Activated CD4-positive, alpha-beta T cell treated with anti-CD3 and anti-CD28 coated beads, Interleukin-2, amount 50 U/mL, for 24 hours (primary cell): ENCODE data around the gene TTYH2.
"Not testable (repeated sequence)": the region's sequence is repeated elsewhere in the genome, so short reads cannot be mapped to it uniquely, and the experiment has no call there.

Source experiments
- DNase-seq, 2 donors: peaks; one replicate each; pipeline ENCODE4 v3.0.0-alpha.2; 2020; ENCODE audit warnings: low read depth in 1 of 2, low spot score in 1 of 2

Gene TTYH2, protein sequence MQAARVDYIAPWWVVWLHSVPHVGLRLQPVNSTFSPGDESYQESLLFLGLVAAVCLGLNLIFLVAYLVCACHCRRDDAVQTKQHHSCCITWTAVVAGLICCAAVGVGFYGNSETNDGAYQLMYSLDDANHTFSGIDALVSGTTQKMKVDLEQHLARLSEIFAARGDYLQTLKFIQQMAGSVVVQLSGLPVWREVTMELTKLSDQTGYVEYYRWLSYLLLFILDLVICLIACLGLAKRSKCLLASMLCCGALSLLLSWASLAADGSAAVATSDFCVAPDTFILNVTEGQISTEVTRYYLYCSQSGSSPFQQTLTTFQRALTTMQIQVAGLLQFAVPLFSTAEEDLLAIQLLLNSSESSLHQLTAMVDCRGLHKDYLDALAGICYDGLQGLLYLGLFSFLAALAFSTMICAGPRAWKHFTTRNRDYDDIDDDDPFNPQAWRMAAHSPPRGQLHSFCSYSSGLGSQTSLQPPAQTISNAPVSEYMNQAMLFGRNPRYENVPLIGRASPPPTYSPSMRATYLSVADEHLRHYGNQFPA

DNA sequence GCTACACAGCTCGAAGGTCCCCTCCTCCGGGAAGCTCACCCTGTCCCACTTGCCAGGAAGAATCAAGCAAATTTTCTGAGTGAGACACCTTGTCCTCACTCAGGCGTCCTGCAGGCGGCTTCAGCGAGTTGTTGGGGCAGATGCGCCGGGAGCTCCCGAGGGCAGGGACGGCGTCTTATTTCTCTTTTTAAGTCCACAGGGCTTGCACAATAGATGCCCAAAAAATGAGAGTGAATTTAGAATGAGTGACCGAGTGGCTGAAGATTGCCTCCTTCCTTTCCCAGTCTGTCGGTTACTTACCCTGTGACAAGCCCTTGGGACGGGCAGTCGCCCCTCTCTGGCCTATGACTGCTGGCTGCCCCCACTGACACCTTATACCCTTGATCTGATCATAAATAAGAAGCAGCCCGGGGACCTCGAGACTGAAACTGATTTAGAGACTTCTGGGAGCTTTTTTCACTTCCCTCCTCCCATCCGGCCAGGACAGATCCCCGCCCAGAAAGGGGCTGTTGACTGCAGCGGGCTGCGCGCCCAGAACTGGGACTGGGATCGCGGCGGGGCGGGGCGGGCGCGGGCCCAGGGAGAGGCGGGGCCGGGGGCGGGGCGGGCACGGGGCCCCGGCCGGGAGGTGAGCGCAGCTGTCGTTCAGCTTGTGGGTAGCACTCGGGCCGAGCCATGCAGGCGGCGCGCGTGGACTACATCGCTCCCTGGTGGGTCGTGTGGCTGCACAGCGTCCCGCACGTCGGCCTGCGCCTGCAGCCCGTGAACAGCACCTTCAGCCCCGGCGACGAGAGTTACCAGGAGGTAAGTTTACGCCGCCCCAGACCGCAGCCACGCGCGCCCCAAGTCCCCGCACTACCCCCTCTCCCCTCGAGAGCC lies at the start of gene TTYH2:
Gene TTYH2, plus strand, starts transcription at position 659 of the 879 bp plus-strand sequence. Its CDS starts 17 bp downstream, at position 676.
- peak; percentile 43 to 58 for DNase-seq

DNA sequence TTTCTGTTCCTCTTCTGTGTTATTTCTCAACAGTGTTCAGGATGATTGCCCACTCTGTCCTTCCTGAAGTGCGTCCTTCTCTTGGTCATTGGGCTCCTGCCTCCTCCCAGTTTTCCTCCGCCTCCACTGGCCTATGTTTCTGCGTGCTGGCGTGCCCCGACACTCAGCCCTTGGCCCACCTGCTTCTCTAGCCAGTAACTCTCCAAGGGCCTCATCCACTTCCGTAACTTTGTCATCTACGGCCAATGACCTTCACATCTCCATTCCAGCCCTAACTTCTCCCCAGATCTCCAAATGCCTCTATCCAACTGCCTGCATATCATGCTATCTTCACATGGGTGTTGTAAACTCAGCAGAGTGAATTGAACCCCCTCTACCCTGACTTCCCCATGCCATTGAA lies 49.5 kb upstream of the TTYH2 start:
- no peak for DNase-seq

DNA sequence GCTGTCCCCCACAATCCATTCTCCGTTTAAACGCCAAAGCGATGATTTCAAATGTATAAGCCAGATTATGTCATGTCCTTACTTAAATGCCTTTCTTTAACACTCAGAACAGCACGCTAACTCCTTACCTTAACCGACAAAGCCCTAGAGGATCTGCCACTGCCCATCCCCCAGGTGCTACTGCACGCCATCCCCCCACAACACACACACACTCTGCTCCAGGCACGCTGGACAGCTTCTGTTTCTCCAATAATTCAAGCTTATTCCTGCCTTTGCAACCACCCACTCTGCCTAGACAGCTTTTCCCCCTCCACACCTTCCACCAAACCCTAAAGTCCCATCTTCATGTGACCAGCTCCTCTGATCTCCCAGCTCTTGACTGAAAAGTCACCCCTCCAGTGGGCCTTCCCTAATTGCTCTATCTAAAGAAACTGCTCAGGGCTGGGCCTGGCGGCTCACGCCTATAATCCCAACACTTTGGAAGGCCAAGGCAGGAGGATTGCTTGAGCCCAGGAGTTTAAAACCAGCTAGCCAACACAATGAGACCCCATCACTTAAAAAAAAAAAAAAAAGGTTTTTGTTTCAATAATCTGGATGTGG lies 48.8 kb upstream of the TTYH2 start:
- no peak for DNase-seq

DNA sequence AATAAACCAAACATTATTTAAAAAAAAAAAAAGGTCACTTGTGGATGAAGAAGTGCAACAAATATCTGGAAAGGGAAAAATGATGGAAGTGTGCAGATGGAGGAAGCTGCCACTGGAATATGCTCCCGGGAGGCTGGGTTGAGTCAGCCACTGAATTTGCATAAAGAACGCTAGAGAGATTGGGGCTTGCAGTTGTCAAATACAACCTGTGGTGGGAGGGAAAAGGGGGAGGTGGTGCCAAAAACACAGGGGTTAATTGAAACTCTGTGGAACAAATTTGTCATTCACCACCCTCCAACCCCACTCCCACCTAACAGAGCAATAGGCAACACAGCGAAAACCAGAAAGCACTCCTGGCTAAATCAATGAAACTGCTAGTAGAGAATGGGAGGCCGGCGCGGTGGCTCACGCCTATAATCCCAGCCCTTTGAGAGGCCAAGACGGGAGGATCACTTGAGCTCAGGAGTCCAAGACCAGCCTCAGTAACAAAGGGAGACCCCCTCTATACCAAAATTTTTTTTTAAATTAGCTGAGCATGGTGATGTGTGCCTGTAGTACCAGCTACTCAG lies 47.5 kb upstream of the TTYH2 start:
- DNase-seq = no peak

DNA sequence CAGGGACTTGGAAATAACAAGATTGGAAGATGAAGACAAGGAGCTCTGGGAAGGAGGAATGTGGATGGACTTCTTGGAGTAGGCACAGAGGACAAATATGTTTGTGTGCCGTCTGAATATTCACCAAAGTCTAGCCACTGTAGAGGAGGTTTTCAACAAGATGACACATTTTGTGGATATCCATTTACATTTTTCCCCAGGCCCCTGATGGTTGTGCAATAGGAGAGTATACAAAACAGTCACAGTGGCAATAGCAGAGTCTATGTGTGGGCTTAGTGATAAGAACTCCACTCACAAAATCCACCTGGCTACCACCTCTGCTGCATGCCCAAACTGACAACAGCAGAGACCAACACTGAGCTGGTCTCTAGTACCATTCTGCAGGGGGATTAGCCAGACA lies 42.4 kb upstream of the TTYH2 start:
- DNase-seq = no peak

DNA sequence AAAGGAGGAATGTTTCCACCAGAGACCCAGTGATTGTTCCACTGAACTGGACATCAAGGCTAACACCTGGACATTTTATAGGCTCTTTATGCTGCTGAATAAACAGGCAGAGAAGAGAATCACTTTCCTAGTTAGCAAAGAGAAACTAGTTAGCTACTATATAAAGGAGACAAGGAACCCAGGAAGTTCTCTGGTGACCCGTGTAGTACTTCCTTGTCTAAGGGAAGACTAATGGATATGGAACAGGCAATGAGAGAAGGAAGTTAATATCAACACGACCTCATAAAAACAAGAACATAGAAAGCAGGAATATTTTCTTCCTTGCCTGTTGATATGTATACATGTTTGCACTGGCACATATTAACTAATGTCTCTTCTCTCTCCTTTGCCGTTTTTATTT lies 40.7 kb upstream of the TTYH2 start:
- DNase-seq = no peak

DNA sequence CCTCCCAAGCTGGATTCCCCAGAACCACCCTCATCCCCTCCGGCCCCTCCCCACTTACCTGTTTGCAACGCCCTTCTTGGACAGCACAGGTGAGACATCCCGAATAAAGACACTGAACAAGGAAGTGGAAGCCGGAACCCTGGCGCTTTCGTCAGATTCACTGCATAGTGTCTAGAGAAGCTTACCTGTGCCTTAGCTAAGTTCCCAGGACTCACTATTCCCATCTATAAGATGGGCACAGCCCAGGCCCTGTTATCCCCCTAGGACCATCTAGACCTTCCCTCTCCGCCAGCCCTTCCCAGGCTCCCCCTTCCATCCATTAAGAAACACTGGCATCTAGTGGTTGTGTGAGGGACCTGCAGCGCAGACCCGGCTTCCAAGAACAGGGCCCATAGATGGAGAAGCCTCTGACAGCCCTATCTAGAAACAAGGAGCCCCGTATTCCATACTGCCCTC lies 36.8 kb upstream of the TTYH2 start:
- DNase-seq = peak; percentile 15 to 23

DNA sequence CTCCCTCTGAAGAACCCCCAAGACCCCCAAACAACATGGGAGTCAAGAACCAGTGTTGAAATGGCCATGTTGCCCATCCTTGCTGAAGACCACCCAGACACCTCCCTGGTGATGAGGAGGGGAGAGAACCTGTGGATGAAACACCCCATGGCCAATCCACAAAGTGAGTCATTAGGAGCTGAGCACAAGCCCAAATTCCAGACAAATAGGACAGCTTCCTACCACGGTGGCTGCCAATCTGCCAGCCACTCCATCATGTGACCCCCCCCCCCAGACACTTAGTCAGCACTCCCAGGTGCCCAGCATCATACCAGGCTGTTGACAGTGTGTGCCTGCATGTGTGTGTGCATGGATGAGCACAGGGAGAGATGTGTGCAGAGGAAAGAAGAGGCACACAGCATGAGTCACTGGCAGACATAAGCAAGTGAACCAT lies 36.3 kb upstream of the TTYH2 start:
- no peak for DNase-seq

DNA sequence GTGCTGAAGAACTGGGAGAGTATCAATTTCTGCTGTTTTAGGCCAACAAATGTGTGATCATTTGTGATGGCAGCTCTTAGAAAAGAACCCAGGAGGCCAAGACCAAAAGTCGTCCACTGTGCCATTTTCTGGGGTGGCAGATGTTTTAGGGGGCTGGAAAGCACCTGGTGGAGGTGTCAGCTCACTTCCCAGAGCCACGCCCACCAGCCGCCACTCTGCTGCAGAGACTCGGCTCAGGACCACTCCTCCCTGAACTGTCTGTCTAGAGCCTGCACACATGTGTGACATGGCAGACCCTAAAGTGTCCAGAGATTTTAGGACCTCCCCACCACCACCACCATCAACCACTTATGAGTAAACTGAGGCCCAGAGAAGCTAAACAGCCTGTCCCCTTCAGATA lies 33.8 kb upstream of the TTYH2 start:
- no peak for DNase-seq

DNA sequence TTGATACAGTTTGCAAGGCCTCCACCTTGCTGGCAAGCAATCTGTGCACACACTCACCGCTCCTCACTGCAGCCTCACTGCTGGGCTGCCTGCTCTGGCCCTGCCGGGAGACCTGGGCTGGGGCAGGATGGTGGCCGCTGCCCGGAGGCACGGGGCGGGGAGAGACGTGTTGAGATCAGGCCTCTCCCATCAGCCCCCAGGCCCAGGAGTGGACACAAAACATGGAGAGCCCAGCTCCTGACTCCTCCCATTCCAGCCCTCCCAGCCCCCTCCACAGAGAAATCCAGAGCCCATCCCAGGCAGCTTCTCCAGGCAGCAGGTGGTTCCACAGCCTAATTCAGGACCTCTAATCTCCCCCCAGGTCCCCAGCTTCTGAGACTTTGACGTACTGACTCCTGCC lies 33.0 kb upstream of the TTYH2 start:
- no peak for DNase-seq

DNA sequence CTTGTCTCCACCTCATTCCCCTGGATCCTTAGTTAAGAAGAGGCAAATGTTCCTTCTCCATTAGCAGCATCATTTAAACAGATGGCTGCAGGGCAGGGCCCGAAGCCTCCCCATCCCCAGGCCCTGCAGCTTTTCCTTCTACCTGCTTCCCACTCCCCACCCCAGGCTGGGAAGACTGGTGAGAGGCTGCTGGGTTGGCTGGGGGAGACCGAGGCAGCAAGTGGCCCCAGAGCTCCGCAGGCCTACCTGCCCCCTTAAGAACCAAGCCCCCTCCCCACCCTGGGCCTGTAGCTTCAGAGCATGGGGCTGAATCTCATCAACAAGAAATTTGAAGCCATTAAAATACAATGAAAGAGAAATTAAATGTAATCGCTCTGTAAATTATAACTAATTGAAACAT lies 32.0 kb upstream of the TTYH2 start:
- DNase-seq = no peak

DNA sequence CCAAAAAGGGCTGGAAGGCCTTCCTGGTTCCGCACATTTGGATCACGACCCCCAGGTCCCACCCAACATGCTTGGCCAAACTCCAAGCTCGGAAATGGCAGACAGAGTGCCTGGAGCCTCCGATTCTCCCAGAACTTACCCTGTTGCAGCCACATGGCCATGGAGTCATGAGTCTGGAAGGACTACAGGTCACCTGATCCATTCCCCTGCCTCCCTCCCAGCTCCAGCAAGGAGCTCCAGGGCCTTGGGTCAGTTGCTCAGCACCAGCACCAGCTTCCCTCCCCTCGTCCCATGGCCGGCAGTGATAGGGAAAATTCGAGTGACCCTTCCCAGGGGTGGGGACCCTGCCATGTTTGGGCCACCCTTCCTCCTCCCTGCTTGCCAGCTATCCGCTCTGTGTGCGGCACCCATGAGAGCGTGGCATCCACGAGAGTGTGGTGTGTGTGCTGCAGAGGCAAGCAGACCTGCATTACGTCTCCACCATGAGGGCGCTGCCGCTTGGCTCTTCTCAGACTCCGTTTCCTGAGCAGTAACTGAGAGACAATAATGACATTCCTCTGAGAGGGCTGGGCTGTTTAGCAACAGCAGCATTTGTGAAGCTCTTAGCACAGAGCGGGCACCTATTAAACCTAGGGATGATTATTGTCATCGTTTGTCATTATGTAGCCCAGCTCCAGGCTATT lies 31.2 kb upstream of the TTYH2 start:
- no peak for DNase-seq

DNA sequence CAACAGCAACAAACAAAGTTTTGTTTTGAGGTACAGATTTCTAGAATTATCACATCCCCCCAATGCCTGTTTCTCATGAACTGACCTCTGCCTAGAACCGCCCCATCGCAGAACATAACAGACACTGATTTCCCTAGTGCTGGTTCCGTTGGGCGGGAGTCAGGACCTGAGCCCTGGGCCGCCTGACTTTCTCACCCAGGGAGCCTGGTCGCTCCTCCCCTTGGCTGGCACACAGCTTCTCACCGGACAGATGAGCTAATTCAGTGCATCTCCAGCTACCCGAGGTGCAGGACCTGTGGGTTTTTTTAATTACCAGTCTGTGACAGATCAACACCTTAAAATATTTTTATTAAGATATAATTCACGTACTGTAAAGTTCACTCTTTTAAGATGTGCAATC lies 30.0 kb upstream of the TTYH2 start:
- no peak for DNase-seq

DNA sequence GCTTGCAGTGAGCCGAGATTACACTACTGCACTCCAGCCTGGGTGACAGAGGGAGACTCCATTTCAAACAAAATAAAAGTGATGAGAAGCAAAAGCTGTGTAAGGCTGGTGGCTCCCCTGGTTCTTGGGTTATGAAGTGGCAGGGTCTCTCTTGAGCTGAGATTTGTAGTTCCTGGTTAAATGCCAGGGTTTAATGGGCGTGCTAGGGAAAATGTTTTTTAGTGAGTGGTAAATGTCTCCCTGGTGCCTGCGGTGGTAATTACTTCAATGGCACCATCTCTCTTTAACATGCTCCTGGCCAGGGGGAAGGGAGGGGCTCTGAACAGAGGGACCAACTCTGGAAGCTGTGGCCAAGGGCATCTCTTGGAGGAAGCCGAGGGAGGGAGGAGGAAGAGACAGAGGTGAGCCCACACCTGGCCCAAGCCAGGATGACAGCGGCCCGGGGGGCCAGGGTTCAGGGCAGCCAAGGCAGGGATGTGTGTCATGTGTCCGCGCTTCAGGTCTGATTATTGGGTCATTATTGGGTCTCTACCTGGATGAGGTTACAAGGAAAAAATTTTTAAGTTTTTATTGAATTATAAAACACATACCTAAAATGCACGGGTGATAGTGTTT lies 27.7 kb upstream of the TTYH2 start:
- no peak for DNase-seq

DNA sequence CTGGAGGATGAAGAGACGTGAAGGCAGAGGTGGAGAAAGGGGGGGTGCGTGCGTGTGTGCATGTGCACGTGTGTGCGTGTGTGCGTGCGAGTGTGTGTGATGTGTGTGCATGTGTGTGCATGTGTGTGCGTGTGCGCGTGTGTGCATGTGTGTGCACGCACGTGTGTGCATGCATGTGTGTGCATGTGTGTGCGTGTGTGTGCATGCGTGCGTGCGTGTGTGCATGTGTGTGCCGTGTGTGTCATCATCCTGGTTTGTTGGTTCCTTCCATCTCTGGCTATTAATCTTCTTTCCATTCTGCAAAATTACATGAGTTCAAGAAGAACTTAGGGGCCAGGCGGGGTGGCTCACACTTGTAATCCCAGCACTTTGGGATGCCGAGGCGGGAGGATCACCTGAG lies 26.9 kb upstream of the TTYH2 start:
- no peak for DNase-seq

DNA sequence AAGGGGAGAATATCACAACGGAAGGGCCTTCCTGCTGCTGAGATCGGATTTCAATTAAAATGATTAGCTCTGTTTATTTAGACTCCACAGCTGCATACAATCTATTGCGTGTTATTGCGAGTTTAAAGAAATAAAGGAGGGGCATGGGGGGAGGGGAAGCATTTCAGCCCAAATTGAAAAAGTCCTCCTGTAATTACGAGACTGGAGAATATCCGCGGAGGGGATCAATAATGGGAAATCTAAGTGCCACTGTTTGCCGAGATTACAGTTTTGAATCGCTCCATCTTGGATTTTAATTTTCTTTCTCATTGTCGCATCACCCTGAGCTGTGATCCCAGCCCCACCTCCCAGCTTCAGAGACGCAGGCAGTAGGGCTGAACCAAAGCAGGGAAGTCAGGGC lies 25.6 kb upstream of the TTYH2 start:
- no peak for DNase-seq

DNA sequence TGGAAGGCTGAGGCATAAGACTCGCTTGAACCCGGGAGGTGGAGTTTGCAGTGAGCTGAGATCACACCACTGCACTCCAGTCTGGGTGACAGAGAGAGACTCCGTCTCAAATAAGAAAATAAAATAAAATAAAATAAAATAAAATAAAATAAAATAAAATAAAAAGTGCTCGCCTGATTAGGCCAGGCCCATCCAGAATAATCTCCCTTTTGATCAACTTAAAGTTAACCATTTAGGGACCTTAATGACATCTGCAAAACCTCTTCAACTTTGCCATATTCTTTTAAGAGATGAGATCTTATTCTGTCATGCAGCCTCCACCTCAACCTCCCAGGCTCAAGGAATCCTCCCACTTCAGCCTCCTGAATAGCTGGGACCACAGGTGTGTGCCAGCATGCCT lies 24.7 kb upstream of the TTYH2 start:
- DNase-seq = not testable (repeated sequence)

DNA sequence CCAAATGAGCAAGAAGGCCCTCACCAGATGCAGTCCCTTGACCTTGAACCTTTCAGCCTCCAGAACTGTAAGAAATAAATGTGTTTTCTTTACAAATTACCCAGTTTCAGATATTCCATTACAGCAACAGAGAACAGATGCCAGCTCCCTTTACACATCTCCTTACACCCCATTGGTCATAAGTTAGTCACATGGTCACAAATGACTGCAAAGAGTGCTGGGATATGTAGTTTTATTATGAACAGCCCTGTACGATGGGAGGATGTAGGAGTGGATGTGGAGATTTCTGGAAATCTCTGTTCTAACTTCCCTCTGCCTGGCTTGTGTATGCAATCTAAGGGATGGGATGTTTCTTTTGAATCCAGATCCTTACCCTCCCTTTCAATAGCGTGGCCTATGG lies 23.2 kb upstream of the TTYH2 start:
- DNase-seq = no peak

DNA sequence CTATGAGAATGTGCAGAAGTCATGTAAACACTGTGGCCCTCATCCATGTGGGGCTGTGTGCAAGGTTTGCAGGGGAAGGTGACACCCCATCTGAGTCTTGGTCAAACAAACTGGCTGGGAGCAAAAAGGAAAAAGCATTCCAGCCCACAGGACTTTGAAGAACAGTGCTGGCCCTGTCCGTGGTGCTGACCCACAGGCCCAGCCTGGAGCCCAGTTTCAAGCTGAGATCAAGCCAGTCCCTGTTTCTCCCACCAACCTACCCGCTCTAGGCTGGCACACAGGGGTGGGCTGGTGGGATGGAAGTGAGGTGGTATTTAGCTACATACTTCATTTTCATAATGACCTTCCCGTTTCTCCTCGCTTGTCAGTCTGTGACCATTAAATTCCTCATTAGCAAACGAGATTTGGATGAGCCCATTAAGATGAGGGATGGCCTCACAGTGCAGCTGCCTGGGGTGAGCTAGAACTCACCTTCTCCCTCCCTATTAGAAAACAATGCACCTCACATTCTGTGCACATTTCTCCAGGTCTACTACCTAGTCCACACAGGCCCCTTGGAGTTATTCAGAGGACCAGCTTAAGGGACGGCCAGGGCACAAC lies 22.5 kb upstream of the TTYH2 start:
- DNase-seq = no peak
